Measurements from ENCODE around the gene CNOT6L. TPM values are rescaled to one million over a fixed set of nuclear protein-coding genes. Genes with fewer than 3 reads are reported as not detected.

CNOT6L gene
- total RNA-seq, 4 donors from 2014 or later = 22.5 to 44.2 (median 35.5) TPM

DNA sequence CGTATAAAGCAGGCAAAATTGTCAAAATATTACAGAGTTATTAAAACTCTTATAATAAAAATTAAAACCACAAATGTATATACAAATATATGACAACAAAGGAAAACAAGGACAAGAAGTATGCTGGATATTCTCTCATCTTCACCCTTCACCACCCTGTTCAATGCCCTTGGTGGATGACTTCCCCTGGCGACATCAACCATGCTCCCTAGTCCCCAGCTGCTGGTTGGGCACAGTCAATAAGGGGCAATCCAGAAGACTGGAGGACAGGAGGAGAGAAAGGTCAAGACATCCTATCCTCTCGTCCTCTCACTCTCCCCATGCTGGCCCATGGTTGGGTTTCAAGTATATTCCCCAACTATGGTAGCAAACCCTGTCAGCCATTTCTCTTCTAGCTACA is 142.3 kb downstream of the CNOT6L start:
- 93 to 95% methylated on average over 3 of the region's 3 CpGs for WGBS, 2 donors
- H3K27ac ChIP-seq = no peak overlapping the region
- no peaks in the 10 kb centered on the region for H3K36me3 ChIP-seq
- intact Hi-C loops (cut with DNase I) = no loop called here
- no peaks in the 10 kb centered on the region for H3K27me3 ChIP-seq
- H3K4me3 ChIP-seq (replicated peaks in 1 of 3) = no peak overlapping the region
- H3K9me3 ChIP-seq = no peaks in the 10 kb centered on the region
- H3K4me1 ChIP-seq = no peaks in the 10 kb centered on the region
- DNase-seq = no peak
- TF ChIP-seq POLR2A (IDR thresholded peaks at IDR 0.05) = no peak
- TF ChIP-seq, protein P1, sequence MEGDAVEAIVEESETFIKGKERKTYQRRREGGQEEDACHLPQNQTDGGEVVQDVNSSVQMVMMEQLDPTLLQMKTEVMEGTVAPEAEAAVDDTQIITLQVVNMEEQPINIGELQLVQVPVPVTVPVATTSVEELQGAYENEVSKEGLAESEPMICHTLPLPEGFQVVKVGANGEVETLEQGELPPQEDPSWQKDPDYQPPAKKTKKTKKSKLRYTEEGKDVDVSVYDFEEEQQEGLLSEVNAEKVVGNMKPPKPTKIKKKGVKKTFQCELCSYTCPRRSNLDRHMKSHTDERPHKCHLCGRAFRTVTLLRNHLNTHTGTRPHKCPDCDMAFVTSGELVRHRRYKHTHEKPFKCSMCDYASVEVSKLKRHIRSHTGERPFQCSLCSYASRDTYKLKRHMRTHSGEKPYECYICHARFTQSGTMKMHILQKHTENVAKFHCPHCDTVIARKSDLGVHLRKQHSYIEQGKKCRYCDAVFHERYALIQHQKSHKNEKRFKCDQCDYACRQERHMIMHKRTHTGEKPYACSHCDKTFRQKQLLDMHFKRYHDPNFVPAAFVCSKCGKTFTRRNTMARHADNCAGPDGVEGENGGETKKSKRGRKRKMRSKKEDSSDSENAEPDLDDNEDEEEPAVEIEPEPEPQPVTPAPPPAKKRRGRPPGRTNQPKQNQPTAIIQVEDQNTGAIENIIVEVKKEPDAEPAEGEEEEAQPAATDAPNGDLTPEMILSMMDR (IDR thresholded peaks at IDR 0.05) = no peak

DNA sequence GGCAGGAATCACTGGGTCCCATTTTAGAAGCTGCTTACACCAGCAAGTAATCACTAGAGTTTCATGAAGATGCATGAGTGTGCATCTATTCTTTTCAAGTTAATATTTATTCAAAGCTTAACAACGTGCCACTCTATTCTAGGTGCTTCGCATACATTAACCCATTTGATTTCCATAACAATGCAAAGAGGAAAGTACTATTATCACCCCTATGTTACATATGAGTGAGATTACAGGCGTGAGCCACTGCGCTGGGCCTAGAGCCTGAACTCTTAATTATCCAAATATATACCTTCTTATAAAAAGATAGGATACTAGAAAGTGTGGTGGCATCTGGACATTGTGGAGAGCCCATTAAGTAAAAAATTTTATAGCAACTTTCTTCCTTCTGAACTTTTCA is 148.1 kb downstream of the CNOT6L start:
- Histone ChIP-seq H3K27ac (no peak overlapping the region), H3K27me3 (no peaks in the 10 kb centered on the region), H3K36me3 (no peaks in the 10 kb centered on the region), H3K4me1 (no peaks in the 10 kb centered on the region), H3K4me3 (replicated peaks in 1 of 3) (no peak overlapping the region), H3K9me3 (no peaks in the 10 kb centered on the region)
- intact Hi-C loops (cut with DNase I) = no loop called here
- TF ChIP-seq, protein P1 (IDR thresholded peaks at IDR 0.05) = no peak
- no peak for TF ChIP-seq POLR2A (IDR thresholded peaks at IDR 0.05)
- no peak for DNase-seq
- 90 to 92% methylated on average over 4 of the region's 4 CpGs for WGBS, 2 donors

DNA sequence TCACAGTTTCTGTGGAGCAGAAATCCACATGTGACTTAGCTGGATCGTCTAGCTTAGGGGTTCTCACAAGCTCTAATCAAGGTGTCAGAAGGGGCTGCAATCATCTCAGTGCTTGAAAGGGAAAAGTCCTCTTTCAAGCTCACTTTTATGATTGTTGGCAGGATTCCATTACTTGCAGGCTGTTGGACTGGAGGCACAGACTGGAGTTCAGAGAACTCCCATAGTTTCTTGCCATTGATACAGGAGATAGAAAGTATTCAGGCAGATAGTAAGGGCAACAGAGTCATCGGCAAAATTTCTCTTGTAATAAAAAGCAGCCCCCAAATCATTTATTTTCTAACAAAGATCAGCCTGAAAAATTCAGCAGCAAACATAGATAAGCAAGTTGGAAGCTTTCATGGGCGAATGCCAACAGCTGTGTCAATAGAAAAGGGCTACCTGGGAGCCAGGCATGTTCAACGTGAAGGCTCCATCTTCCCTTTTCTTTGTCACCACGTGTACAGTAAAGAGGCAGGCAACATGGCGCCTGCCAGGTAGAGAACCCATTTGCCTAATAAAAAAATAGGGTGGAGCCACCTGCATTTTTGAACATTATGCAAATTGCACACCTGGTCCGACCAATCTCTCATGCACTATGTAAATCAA is 149.1 kb downstream of the CNOT6L start:
- Histone ChIP-seq H3K36me3 (no peaks in the 10 kb centered on the region), H3K27me3 (no peaks in the 10 kb centered on the region), H3K9me3 (no peaks in the 10 kb centered on the region), H3K27ac (no peak overlapping the region), H3K4me3 (replicated peaks in 1 of 3) (no peak overlapping the region), H3K4me1 (no peaks in the 10 kb centered on the region)
- intact Hi-C loops (cut with DNase I) = no loop called here
- DNase-seq = peak in 1 of 2 donors; percentile 15
- TF ChIP-seq, protein P1 (IDR thresholded peaks at IDR 0.05) = no peak
- no peak for TF ChIP-seq POLR2A (IDR thresholded peaks at IDR 0.05)
- 63 to 68% methylated on average over 7 of the region's 7 CpGs for WGBS, 2 donors

DNA sequence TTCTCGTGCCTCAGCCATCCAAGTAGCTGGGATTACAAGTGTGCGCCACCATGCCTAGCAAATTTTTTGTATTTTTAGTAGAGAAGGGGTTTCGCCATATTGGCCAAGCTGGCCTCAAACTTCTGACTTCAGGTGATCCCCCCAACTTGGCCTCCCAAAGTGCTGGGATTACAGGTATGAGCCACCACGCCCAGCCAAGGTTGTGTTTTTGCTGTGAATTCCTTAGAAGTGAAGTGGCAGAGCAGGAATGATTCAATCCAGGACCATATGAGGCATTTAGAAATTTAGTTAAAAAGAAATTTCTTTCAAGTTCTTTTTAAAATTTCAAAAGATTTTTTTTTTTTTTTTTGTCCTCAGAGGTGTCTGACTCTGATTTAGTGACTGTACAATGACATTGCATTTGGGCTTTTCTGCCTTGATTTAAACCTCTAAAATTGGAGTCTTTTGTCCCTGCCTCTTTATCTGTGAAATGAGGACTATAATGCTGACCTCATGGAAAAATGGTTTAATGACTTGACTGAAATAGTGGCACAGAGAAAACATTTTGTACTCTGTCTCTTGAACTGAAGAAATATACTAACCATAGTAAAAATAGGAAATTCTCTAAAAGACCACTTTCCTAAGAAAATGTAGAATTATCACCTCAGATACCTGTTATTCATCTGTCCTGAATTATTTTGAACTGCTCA is 153.6 kb downstream of the CNOT6L start:
- Histone ChIP-seq H3K27me3 (no peaks in the 10 kb centered on the region), H3K9me3 (no peaks in the 10 kb centered on the region), H3K27ac (peak overlapping the region in 1 of 3 donors; percentile 45), H3K4me3 (replicated peaks in 1 of 3) (no peak overlapping the region), H3K36me3 (no peaks in the 10 kb centered on the region), H3K4me1 (peaks cover 15 to 19% of the 10 kb centered on the region in 2 donors)
- WGBS, 2 donors = 91 to 96% methylated on average over 4 of the region's 4 CpGs
- TF ChIP-seq, protein P1 (IDR thresholded peaks at IDR 0.05) = no peak
- no peak for TF ChIP-seq POLR2A (IDR thresholded peaks at IDR 0.05)
- peak; percentile 37 to 53 for DNase-seq
- intact Hi-C loops (cut with DNase I) = no loop called here

Small RNA genes within 50 kb of the gene (small RNA-seq; reads per million reads assigned to genes)
- gene AC112225.1 (not detected), gene RF00612 (not detected)

Other genes with a start within 250 kb of the CNOT6L start
- gene CXCL13, start 213.5 kb downstream of the CNOT6L start, total RNA-seq = 1 to 10 TPM in 1 of 4 donors, not detected in 3; 1.3 TPM
- gene MRPL1, start 43.5 kb upstream of the CNOT6L start, total RNA-seq = 10 to 100 TPM; 12.1 to 25.9 (median 19.0) TPM
- gene FRAS1, start 238.0 kb upstream of the CNOT6L start, total RNA-seq = 10 to 100 TPM; 25.4 to 42.3 (median 31.7) TPM